HepG2 (cell line): ENCODE measurements around the gene SRCIN1. TPM values are rescaled to one million over a fixed set of nuclear protein-coding genes. Genes with fewer than 3 reads are reported as not detected.

Experiments
- BCLAF1 ChIP-seq: fragments of 450-650 bp; IDR thresholded peaks from 2 replicates; pipeline ENCODE4 v1.6.1; 2017; ENCODE audit warnings: mild to moderate bottlenecking
- DMAP1 ChIP-seq: IDR thresholded peaks from 2 replicates; pipeline ENCODE4 v1.6.1; 2016
- FOXM1 ChIP-seq: sonication (generic); formaldehyde crosslinking; IDR thresholded peaks from 2 replicates; pipeline ENCODE4 v1.5.0; 2020; ENCODE audit warnings: missing genetic modification reagents
- HNF1A ChIP-seq, 2 experiments: sonication (generic) in 1 of 2; formaldehyde crosslinking in 1 of 2; IDR thresholded peaks; 2 replicates each; pipeline versions ENCODE4 v1.4.0 to v1.6.1; 2016 to 2020; ENCODE audit warnings: borderline replicate concordance in 1 of 2, low read depth in 1 of 2, mild to moderate bottlenecking in 1 of 2, missing genetic modification reagents in 1 of 2
- ZBTB20 ChIP-seq: sonication (generic); formaldehyde crosslinking; IDR thresholded peaks from 2 replicates; pipeline ENCODE4 v1.8.1; 2023; ENCODE audit warnings: missing genetic modification reagents, low read depth, mild to moderate bottlenecking, borderline replicate concordance
- ZNF101 ChIP-seq: sonication (generic); formaldehyde crosslinking; IDR thresholded peaks from 2 replicates; pipeline ENCODE4 v1.4.0; 2020; ENCODE audit warnings: mild to moderate bottlenecking, low read depth, missing genetic modification reagents, borderline replicate concordance
- ZNF296 ChIP-seq: sonication (generic); formaldehyde crosslinking; conservative IDR thresholded peaks from 2 replicates; pipeline ENCODE4 v1.5.0; 2020; ENCODE audit warnings: mild to moderate bottlenecking, missing genetic modification reagents
- ZNF615 ChIP-seq: sonication (generic); formaldehyde crosslinking; IDR thresholded peaks from 2 replicates; pipeline ENCODE4 v1.5.0; 2020; ENCODE audit warnings: mild to moderate bottlenecking, missing genetic modification reagents, borderline replicate concordance
- ZNF644 ChIP-seq: IDR thresholded peaks from 2 replicates; pipeline ENCODE4 v1.6.1; 2016; ENCODE audit warnings: low read depth
- ZNF646 ChIP-seq: sonication (generic); formaldehyde crosslinking; IDR thresholded peaks from 2 replicates; pipeline ENCODE4 v1.9.0; 2021; ENCODE audit warnings: mild to moderate bottlenecking, missing genetic modification reagents
- ZNF704 ChIP-seq: sonication (generic); formaldehyde crosslinking; IDR thresholded peaks from 2 replicates; pipeline ENCODE4 v1.8.1; 2023; ENCODE audit warnings: mild to moderate bottlenecking, inconsistent platforms, moderate library complexity, missing genetic modification reagents, borderline replicate concordance
- polyA plus RNA-seq, 8 experiments: library from polyadenylated mRNA; depleted of rRNA in 3 of 8; stranded (reverse) in 7 of 8; unstranded in 1 of 8; fragments of >200 nt; fragmentation: Illumina TruSeq in 4 of 8; extraction: Trizol in 4 of 8; gene quantifications; 2 replicates each; pipeline versions ENCODE4 v1.2.1 to v1.2.3, GENCODE V29; 2011 to 2016; ENCODE audit warnings: low read depth in 4 of 8, missing spikeins in 1 of 8, mixed read lengths in 1 of 8; ENCODE audit not compliant: insufficient read depth in 1 of 8
- total RNA-seq, 5 experiments: library from RNA; depleted of rRNA; stranded (reverse); fragments of >200 nt; fragmentation: Illumina TruSeq; extraction: Trizol; gene quantifications; 2 replicates each; pipeline ENCODE4 v1.2.3, GENCODE V29; 2016; ENCODE audit warnings: low read depth in 1 of 5

The SRCIN1 gene
- total and polyA plus RNA-seq, 2 of the 13 experiments (the other 11 are each of a cell fraction or from before 2014, with no cell fraction given): 1.2 to 9.6 TPM

- TF ChIP-seq ZNF704 (no peak), ZNF101 (CRISPR knock-in tag) (no peak), HNF1A (IDR thresholded peaks at IDR 0.05; ENCODE audit: low read depth) (no peak), HNF1A (CRISPR knock-in tag; IDR thresholded peaks at IDR 0.05; ENCODE audit: borderline replicate concordance) (no peak), DMAP1 (CRISPR knock-in tag) (no peak), ZNF646 (no peak), ZNF644 (CRISPR knock-in tag) (no peak), ZNF615 (CRISPR knock-in tag) (no peak), FOXM1 (CRISPR knock-in tag) (no peak), BCLAF1 (no peak), ZNF296 (CRISPR knock-in tag) (no peak), ZBTB20 (CRISPR knock-in tag) (0 out of 2 replicates have a peak, but pooled peaks have one; percentile 76)
These were observed 47.7 kb downstream of the SRCIN1 start (continued) for GRCh38 chr17:38557836-38558727.
